ENCODE results near the gene CALU.

Gene CALU

GRCh38 chr7:128796327-128796726 lies 57.2 kb downstream of the CALU start:
- TF ChIP-seq, protein P1, sequence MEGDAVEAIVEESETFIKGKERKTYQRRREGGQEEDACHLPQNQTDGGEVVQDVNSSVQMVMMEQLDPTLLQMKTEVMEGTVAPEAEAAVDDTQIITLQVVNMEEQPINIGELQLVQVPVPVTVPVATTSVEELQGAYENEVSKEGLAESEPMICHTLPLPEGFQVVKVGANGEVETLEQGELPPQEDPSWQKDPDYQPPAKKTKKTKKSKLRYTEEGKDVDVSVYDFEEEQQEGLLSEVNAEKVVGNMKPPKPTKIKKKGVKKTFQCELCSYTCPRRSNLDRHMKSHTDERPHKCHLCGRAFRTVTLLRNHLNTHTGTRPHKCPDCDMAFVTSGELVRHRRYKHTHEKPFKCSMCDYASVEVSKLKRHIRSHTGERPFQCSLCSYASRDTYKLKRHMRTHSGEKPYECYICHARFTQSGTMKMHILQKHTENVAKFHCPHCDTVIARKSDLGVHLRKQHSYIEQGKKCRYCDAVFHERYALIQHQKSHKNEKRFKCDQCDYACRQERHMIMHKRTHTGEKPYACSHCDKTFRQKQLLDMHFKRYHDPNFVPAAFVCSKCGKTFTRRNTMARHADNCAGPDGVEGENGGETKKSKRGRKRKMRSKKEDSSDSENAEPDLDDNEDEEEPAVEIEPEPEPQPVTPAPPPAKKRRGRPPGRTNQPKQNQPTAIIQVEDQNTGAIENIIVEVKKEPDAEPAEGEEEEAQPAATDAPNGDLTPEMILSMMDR (IDR thresholded peaks at IDR 0.05) = no peak

GRCh38 chr7:128799451-128799850 lies 60.3 kb downstream of the CALU start:
- TF ChIP-seq, protein P1 (IDR thresholded peaks at IDR 0.05) = no peak

GRCh38 chr7:128800567-128800966 lies 61.4 kb downstream of the CALU start:
- TF ChIP-seq, protein P1 (IDR thresholded peaks at IDR 0.05) = no peak

DNA sequence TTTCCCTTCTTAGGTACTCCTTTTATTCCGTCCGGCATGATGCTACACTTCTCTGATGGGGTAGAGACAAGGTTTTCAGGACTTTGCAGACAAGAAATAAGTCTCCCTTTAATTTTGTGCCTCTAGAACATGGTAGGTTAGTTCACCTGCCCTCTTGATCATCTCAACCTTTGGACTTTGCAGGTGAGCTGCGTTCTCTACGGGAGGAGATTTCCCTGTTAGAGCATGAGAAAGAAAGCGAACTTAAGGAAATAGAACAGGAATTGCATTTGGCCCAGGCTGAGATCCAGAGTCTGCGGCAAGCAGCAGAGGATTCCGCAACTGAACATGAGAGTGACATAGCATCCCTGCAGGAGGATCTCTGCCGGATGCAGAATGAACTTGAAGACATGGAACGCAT lies 61.8 kb downstream of the CALU start:
- TF ChIP-seq, protein P1 (IDR thresholded peaks at IDR 0.05) = no peak

GRCh38 chr7:128801667-128802418 lies 62.7 kb downstream of the CALU start:
- TF ChIP-seq, protein P1 (IDR thresholded peaks at IDR 0.05) = no peak

GRCh38 chr7:128804484-128804883 lies 65.3 kb downstream of the CALU start:
- TF ChIP-seq, protein P1 (IDR thresholded peaks at IDR 0.05) = no peak

- TF ChIP-seq, protein P1 (IDR thresholded peaks at IDR 0.05) = no peak
These were observed 66.1 kb downstream of the CALU start for GRCh38 chr7:128805225-128805624.

DNA sequence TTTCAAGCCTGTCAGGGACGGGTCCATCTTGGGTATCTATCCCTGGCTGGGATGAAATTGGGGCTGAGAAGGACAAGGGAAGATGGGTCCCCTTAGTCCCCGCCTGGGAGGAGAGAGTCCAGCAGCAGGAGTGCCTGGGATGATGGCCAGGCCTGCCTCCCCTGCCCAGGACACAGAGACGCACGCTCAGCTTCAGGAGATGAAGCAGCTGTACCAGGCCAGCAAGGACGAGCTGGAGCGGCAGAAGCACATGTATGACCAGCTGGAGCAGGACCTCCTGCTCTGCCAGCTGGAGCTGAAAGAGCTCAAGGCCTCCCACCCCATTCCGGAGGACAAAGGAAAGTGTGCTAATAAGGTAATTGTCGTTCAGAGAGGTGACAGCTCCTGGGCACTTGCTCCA lies 68.0 kb downstream of the CALU start:
- TF ChIP-seq, protein P1 (IDR thresholded peaks at IDR 0.05) = no peak

Measured in LNCAP (cell line).